Dedifferentiated amniotic fluid mesenchymal stem cell (primary cell): ENCODE results near the gene PGLYRP2.
A peak's percentile ranks its signal among the peaks of the same experiment; 100 is the strongest.

ENCODE experiments used
- DNase-seq: peaks from one replicate; pipeline ENCODE4 v3.0.0-alpha.2; 2016; ENCODE audit errors: extremely low spot score

PGLYRP2 gene

GRCh38 chr19:15455996-15456395, 23.3 kb downstream of the PGLYRP2 start:
- DNase-seq: no peak

- DNase-seq: no peak
Measured at GRCh38 chr19:15453906-15454860, 25.1 kb downstream of the PGLYRP2 start.

- DNase-seq: no peak
Measured at GRCh38 chr19:15453091-15453578, 26.2 kb downstream of the PGLYRP2 start.

DNA sequence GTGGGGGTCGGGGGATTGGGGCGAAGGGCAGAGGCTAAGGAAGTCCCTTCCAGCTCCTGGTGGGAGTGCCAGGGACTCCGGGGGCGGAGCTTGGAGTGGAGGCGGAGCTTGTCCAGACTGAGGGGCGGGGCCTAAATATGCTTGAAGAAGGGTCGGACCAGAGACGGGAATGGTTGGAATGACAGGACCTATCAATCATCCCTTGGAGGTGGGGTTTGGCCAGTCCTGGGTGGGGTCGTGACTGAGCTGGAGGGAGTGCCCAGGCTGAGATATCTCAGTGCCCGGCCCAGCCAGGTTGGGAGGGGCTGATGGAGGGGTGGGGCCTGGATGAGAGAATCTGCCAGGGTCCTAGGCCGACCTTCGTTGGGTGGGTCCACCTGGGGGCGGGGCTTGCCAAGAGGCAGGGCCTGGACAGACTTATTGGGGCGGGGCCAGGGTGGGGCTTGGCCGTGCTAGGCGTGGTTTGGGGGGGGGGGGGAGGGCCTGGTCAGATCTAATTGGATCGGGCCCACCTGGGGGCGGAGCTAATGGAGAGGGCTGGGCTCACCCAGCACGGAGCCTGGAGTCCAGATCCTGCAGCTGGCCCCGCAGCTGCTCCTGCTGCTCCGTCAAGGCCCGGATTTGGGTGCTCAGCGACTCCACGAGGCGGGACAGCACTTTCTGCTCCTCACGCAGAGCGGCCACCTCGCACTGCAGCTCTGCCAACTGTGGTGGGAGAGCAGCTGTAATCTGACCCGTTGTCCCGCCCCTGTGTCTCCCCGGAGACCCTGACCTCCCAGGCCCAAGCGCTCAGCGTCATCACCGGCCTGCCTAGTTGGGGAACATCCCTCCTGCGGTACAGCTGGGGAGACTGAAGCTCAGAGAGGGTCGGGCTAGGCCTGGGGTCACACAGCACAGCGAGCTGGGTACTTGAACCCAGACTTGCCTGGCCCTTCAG, 26.9 kb downstream of the PGLYRP2 start:
- no peak for DNase-seq

DNA sequence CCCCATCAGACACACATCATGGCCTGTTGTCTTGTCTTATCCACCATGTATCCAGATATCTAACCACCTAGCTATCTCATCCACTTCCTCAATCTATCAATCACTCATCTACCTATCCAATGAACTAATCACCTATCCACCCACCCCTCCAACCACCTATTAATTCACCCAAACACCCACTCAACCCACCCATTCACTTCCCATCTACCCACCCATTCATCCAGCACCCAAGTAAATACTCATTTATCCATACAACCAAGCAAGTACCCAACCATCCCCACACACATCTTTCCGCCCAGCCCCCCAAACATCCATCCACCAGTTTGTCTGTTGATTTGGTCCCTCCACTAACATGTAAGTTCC, 28.8 kb downstream of the PGLYRP2 start:
- DNase-seq: no peak

DNA sequence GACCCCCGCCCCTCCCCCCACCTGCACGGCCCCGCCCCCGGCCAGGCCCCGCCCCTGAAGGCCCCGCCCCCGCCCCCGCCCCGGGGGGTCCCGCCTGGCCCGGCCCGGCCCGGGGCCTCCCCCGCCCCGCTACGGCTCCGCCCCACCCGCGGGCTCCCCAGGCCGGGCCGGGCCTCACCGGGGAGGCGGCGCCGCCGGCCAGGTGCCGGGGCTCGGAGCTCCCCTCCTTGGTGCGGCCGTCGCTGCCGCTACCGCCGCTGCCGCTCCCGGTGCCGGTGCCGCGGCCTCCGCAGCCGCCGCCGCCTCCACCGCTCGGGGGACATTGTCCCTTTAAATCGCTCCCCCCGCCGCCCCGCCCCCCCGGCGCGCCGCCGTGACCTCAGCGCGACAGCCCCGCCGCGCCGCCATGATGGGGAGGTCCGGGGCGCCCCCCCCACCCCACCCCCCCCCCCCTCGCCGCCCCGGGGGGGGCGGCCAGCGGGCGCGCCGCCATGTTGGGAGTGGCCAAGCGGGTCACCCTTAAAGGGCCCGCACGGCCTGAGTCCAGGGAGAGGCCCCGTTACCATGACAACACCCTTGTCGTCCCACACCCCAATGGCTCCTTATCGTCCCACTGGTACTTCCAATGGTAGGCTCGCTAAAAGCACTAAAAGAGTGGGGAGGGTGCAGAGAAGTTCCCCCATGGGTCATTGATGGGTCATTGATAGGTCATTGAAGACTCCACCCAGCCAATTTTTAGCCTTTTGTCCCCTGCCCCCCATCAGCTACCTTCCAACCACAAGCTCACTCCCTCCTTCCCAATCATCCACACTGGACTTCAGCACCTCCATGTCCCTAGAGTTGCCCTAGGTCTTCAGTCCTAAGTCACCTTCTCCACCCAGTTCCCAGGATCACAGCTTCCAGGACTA, 29.4 kb downstream of the PGLYRP2 start, which contains the start of gene WIZ:
WIZ (minus strand) TSS at position 337 of the 908 bp plus-strand sequence. CDS start 1,649 bp downstream, outside the sequence.
- peak; percentile 39 for DNase-seq

DNA sequence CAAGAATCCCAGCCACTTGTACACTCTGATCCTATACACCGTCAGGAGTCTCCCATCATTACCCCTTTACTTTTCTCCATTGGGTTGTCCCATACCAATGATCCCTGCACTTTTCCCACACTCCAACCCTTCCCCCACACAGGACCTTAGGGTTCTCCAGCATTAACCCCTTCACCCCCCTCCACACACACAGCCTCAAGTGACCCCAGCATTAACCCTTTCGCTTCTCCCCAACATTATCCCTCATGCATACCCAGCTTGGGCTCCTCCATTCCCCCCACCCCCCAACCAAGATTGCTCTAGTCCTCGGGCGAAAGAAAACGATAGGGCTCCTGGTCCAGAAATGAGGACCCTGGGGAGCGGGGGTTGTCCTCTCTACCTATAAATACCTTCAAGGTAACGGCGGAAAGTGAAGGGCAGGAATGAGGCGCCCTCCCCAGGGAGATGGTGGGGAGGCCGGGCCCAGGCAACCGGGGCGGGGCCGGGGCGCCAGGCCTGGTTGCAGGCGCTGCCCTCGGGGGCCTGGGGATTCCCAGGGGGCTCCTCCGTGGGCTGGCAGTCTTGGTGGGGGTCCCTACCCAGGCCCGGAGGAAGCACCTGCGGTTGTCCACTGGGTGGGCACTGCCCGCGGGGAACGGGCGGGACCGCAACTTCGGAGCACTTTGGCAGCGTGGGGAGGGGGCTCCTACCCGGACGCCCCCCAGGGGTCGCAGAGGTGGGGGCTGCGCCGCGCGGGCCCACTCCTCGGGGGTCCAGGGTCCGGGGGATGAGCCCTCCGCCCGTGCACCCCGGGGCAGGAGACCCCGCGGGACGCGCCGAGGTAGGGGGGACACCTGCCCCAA, 30.3 kb downstream of the PGLYRP2 start:
- DNase-seq: no peak

- no peak for DNase-seq
Measured at GRCh38 chr19:15448044-15448777, 31.1 kb downstream of the PGLYRP2 start.

DNA sequence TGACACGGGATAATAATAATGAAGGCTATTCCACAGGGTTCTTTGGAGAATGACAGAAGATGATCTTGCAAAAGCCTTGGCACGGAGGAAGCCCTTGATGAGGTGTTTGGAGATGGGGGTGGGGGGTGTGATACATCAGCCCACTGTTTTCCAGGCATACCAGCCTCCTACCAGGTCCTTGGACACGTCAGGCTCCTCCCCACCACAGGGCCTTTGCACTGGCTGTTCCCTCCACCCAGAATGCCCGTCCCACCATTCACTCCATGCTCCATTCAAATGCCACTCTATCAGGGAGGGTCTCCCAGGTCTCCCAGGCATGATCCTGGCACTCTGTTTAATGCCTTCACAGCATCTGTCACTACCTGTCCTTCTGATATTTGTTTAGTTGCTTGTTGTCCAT, 32.2 kb downstream of the PGLYRP2 start:
- DNase-seq: no peak

- DNase-seq: no peak
Measured at GRCh38 chr19:15445807-15446376, 33.4 kb downstream of the PGLYRP2 start.

GRCh38 chr19:15445227-15445605, 34.1 kb downstream of the PGLYRP2 start:
- DNase-seq: no peak

GRCh38 chr19:15444505-15445226, 34.6 kb downstream of the PGLYRP2 start:
- no peak for DNase-seq

GRCh38 chr19:15443838-15444237, 35.5 kb downstream of the PGLYRP2 start:
- no peak for DNase-seq

DNA sequence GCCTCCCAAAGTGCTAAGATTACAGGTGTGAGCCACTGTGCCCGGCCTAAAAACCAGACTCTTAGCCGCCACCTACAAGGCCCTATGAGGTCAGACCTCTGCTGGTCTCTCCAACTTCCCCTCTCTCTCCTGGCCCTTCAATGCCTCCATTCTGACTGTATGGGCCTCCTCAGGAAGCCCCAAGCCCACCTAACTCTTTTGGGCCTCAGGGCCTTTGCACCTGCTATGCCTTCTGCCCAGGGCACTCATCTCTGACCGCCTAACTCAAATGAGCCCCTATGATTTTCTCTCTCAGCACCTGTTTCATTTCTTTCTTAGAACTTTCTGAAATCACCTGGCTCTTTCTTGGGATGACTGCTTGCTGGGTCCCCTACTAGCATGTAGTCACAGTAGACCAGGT, 36.0 kb downstream of the PGLYRP2 start:
- no peak for DNase-seq

- no peak for DNase-seq
Measured at GRCh38 chr19:15442142-15442920, 37.0 kb downstream of the PGLYRP2 start.

DNA sequence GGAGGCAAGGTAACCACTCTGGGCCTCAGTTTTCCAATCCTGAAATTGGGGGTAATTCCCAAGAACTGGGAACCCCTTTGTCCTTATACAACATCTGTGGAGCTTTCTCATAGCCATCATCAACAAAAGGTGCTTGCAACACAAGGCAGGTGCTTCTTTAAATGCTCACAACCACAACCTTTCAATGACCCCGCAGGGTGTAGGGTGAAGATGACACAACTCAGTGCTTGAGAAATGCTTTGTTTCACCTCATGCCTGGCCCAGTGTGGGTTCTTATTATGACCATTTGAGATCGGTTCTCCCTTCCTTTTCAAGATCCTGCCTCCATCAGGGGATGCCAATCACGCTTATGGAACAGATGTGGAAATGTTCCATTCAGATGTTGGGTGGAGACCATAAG, 38.0 kb downstream of the PGLYRP2 start:
- DNase-seq: no peak

DNA sequence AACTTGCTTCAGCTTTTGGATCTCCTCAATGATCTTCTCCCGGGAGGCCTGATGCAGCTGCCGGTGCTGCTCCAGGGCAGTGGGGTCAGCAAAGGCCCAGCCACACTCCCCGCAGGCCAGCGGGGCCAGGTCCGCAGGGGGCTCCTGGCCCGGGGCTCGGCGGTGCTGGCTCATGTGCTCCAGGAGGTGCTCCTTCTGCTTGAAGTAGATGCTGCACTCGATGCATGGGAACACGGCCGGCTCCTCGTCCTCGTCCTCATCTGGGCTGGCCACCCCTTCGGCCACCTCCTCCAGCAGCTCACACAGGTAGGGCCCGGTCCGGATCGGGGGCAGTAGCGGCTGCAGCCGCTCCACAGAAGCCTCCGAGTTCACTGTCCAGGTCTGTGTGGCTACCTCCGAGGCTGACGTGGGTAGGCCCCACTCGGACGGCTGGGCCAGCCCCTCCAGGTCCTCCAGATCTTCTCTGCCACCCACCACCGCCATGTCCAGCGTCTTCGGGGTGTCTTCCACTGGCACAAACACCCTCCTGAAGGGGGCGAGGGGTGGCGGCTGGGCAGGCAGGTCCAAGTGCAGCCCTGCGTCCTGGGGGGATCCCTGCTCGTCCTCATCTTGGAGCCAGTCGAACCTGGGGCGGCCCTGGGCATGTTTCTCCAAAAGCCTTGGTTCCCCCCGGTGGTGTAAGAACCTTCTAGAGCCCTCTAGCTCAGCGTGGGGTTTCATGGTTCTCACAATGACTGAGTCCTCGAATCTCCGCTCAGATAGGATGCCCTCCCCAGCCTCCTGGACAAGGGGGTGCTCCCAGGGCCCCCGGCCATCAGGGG, 39.3 kb downstream of the PGLYRP2 start:
- DNase-seq: no peak
